K562 (cell line): ENCODE results near the gene ECHDC3. TPM values are rescaled to one million over a fixed set of nuclear protein-coding genes. Genes with fewer than 3 reads are reported as not detected.

Source experiments
- ATF1 ChIP-seq, 2 experiments: fragments of 450-650 bp in 1 of 2; IDR thresholded peaks; 2 replicates each; pipeline ENCODE4 v1.6.1; 2016; ENCODE audit warnings: missing compliant biosample characterization in 1 of 2, missing genetic modification characterization in 1 of 2
- EP400 ChIP-seq: fragments of 450-650 bp; IDR thresholded peaks from 2 replicates; pipeline ENCODE4 v1.6.1; 2017; ENCODE audit warnings: antibody characterized with exemption, mild to moderate bottlenecking, moderate library complexity
- ERF ChIP-seq: fragments of 450-650 bp; formaldehyde crosslinking; IDR thresholded peaks from 2 replicates; pipeline ENCODE4 v1.4.0; 2020; ENCODE audit warnings: mild to moderate bottlenecking, mixed read lengths
- KDM2B ChIP-seq: fragments of 250-450 bp; sonication (Bioruptor Pico); IDR thresholded peaks from 2 replicates; pipeline ENCODE4 v1.8.0; 2021; ENCODE audit warnings: mild to moderate bottlenecking, moderate library complexity
- KLF1 ChIP-seq: fragments of 450-650 bp; IDR thresholded peaks from 2 replicates; pipeline ENCODE4 v1.6.1; 2016; ENCODE audit warnings: missing genetic modification characterization, missing compliant biosample characterization
- LARP7 ChIP-seq: fragments of 450-650 bp; IDR thresholded peaks from 2 replicates; pipeline ENCODE4 v1.6.1; 2016
- LCOR ChIP-seq: sonication (generic); formaldehyde crosslinking; IDR thresholded peaks from 2 replicates; pipeline ENCODE4 v1.8.0; 2022; ENCODE audit warnings: mild to moderate bottlenecking, missing genetic modification reagents
- MAFK ChIP-seq: IDR thresholded peaks from 2 replicates; pipeline ENCODE4 v1.6.1; 2011; ENCODE audit warnings: low read length, improper control_type of control experiment
- NFYB ChIP-seq: IDR thresholded peaks from 2 replicates; pipeline ENCODE4 v1.6.1; 2011; ENCODE audit warnings: mild to moderate bottlenecking, moderate library complexity; ENCODE audit not compliant: insufficient read length; ENCODE audit errors: extremely low read depth
- RBM17 ChIP-seq: fragments of 200-400 bp; formaldehyde crosslinking; IDR thresholded peaks from 2 replicates; pipeline ENCODE4 v1.6.1; 2017; ENCODE audit warnings: low read depth, mild to moderate bottlenecking, low read length, borderline replicate concordance
- SAP30 ChIP-seq: fragments of 200-600 bp; sonication (generic); IDR thresholded peaks from 2 replicates; pipeline ENCODE4 v1.6.1; 2012; ENCODE audit warnings: borderline replicate concordance, low read depth, mild to moderate bottlenecking, moderate library complexity, low read length, control low read depth, inconsistent platforms; ENCODE audit not compliant: insufficient read depth, poor library complexity, severe bottlenecking
- SMARCE1 ChIP-seq: fragments of 450-650 bp; IDR thresholded peaks from 2 replicates; pipeline ENCODE4 v1.7.1; 2016; ENCODE audit warnings: mild to moderate bottlenecking
- U2AF2 ChIP-seq: fragments of 200-400 bp; formaldehyde crosslinking; optimal IDR thresholded peaks from 2 replicates; pipeline ENCODE3; 2017; ENCODE audit warnings: low read depth, mild to moderate bottlenecking, low read length
- ZNF232 ChIP-seq: sonication (generic); formaldehyde crosslinking; IDR thresholded peaks from 2 replicates; pipeline ENCODE4 v1.8.0; 2022; ENCODE audit warnings: mild to moderate bottlenecking, missing genetic modification reagents
- polyA plus RNA-seq, 8 experiments: library from polyadenylated mRNA; depleted of rRNA in 4 of 8; stranded (reverse) in 5 of 8; unstranded in 3 of 8; fragments of >200 nt; fragmentation: Nextera tagmentation in 2 of 8; fragmentation: Illumina TruSeq in 1 of 8; extraction: Ambion mirVana in 2 of 8; extraction: Trizol in 1 of 8; gene quantifications; 2 replicates each; pipeline versions ENCODE4 v1.2.1 to v1.2.3, GENCODE V29; 2011 to 2014; ENCODE audit warnings: inconsistent platforms in 1 of 8, missing spikeins in 1 of 8
- total RNA-seq, 7 experiments: library from RNA; depleted of rRNA in 6 of 7; stranded (reverse); fragments of >200 nt in 6 of 7; fragmentation: Illumina TruSeq in 2 of 7; extraction: Trizol in 2 of 7; gene quantifications; 2 replicates each; pipeline versions ENCODE4 v1.2.1 to v1.2.3, GENCODE V29; 2011 to 2021; ENCODE audit warnings: low replicate concordance in 1 of 7
- TF ChIP-seq, protein P1 (sequence below): fragments of 450-650 bp; IDR thresholded peaks from 2 replicates; pipeline ENCODE4 v1.6.1; 2016; ENCODE audit warnings: mild to moderate bottlenecking, moderate library complexity
- TF ChIP-seq, protein P2 (sequence below): fragments of 250-450 bp; sonication (Bioruptor Pico); IDR thresholded peaks from 2 replicates; pipeline ENCODE4 v1.4.0; 2020; ENCODE audit warnings: mild to moderate bottlenecking

The ECHDC3 gene
- total and polyA plus RNA-seq, 9 of the 15 experiments (the other 6 are each of a cell fraction or from before 2014, with no cell fraction given): 0.53 to 21.9 (median 15.7) TPM

DNA sequence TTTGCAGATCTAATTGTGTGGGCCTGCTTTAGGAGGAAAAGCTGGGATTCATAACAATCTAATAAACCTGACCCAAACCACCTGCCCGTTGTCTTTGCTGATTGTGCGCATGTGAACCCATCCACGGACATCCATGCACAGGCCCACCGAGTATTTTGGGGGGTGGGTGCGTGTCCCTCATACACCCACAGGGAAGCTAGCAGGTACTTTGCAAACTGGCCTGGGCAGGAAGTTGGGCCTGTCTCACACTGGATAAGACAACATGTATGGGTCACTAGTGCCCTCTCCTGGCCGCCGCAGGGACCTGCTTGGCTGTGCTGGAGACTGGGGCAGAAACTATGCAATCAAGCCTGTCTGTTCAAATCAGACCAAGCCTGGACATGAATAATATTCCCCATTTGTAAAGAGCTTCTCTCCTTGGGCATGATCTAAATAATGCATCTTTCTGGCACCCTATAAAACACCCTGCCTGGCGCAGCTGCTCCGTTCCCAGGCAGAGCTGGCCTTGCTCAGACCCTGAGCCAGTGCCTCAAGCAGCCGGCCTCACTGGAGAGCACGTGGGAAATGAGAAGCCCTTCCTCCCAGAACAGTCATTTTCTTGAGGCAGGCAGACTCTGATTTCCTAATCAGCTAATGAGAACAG lies 15.8 kb downstream of the ECHDC3 start (continued):
- TF ChIP-seq, protein P1, sequence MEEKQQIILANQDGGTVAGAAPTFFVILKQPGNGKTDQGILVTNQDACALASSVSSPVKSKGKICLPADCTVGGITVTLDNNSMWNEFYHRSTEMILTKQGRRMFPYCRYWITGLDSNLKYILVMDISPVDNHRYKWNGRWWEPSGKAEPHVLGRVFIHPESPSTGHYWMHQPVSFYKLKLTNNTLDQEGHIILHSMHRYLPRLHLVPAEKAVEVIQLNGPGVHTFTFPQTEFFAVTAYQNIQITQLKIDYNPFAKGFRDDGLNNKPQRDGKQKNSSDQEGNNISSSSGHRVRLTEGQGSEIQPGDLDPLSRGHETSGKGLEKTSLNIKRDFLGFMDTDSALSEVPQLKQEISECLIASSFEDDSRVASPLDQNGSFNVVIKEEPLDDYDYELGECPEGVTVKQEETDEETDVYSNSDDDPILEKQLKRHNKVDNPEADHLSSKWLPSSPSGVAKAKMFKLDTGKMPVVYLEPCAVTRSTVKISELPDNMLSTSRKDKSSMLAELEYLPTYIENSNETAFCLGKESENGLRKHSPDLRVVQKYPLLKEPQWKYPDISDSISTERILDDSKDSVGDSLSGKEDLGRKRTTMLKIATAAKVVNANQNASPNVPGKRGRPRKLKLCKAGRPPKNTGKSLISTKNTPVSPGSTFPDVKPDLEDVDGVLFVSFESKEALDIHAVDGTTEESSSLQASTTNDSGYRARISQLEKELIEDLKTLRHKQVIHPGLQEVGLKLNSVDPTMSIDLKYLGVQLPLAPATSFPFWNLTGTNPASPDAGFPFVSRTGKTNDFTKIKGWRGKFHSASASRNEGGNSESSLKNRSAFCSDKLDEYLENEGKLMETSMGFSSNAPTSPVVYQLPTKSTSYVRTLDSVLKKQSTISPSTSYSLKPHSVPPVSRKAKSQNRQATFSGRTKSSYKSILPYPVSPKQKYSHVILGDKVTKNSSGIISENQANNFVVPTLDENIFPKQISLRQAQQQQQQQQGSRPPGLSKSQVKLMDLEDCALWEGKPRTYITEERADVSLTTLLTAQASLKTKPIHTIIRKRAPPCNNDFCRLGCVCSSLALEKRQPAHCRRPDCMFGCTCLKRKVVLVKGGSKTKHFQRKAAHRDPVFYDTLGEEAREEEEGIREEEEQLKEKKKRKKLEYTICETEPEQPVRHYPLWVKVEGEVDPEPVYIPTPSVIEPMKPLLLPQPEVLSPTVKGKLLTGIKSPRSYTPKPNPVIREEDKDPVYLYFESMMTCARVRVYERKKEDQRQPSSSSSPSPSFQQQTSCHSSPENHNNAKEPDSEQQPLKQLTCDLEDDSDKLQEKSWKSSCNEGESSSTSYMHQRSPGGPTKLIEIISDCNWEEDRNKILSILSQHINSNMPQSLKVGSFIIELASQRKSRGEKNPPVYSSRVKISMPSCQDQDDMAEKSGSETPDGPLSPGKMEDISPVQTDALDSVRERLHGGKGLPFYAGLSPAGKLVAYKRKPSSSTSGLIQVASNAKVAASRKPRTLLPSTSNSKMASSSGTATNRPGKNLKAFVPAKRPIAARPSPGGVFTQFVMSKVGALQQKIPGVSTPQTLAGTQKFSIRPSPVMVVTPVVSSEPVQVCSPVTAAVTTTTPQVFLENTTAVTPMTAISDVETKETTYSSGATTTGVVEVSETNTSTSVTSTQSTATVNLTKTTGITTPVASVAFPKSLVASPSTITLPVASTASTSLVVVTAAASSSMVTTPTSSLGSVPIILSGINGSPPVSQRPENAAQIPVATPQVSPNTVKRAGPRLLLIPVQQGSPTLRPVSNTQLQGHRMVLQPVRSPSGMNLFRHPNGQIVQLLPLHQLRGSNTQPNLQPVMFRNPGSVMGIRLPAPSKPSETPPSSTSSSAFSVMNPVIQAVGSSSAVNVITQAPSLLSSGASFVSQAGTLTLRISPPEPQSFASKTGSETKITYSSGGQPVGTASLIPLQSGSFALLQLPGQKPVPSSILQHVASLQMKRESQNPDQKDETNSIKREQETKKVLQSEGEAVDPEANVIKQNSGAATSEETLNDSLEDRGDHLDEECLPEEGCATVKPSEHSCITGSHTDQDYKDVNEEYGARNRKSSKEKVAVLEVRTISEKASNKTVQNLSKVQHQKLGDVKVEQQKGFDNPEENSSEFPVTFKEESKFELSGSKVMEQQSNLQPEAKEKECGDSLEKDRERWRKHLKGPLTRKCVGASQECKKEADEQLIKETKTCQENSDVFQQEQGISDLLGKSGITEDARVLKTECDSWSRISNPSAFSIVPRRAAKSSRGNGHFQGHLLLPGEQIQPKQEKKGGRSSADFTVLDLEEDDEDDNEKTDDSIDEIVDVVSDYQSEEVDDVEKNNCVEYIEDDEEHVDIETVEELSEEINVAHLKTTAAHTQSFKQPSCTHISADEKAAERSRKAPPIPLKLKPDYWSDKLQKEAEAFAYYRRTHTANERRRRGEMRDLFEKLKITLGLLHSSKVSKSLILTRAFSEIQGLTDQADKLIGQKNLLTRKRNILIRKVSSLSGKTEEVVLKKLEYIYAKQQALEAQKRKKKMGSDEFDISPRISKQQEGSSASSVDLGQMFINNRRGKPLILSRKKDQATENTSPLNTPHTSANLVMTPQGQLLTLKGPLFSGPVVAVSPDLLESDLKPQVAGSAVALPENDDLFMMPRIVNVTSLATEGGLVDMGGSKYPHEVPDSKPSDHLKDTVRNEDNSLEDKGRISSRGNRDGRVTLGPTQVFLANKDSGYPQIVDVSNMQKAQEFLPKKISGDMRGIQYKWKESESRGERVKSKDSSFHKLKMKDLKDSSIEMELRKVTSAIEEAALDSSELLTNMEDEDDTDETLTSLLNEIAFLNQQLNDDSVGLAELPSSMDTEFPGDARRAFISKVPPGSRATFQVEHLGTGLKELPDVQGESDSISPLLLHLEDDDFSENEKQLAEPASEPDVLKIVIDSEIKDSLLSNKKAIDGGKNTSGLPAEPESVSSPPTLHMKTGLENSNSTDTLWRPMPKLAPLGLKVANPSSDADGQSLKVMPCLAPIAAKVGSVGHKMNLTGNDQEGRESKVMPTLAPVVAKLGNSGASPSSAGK: no peak
- TF ChIP-seq LCOR (CRISPR knock-in tag): 0 out of 2 replicates have a peak, but pooled peaks have one; percentile 7
- no peak for TF ChIP-seq LARP7
- peak; percentile 10; the same call in 1 of the 2 replicates for TF ChIP-seq SMARCE1
- no peak for TF ChIP-seq ATF1 (CRISPR knock-in tag; IDR thresholded peaks at IDR 0.05)
- 0 out of 2 replicates have a peak, but pooled peaks have one; percentile 36 for TF ChIP-seq ATF1 (tag; IDR thresholded peaks at IDR 0.05)
- TF ChIP-seq, protein P2, sequence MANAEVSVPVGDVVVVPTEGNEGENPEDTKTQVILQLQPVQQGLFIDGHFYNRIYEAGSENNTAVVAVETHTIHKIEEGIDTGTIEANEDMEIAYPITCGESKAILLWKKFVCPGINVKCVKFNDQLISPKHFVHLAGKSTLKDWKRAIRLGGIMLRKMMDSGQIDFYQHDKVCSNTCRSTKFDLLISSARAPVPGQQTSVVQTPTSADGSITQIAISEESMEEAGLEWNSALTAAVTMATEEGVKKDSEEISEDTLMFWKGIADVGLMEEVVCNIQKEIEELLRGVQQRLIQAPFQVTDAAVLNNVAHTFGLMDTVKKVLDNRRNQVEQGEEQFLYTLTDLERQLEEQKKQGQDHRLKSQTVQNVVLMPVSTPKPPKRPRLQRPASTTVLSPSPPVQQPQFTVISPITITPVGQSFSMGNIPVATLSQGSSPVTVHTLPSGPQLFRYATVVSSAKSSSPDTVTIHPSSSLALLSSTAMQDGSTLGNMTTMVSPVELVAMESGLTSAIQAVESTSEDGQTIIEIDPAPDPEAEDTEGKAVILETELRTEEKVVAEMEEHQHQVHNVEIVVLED (CRISPR knock-in tag): no peak
- TF ChIP-seq ERF (CRISPR knock-in tag): no peak
- no peak for TF ChIP-seq EP400
- no peak for TF ChIP-seq SAP30
- no peak for TF ChIP-seq MAFK
- no peak for TF ChIP-seq ZNF232 (CRISPR knock-in tag)
- TF ChIP-seq U2AF2: no peak
- TF ChIP-seq KLF1 (tag): no peak
- TF ChIP-seq RBM17: no peak
- TF ChIP-seq KDM2B (CRISPR knock-in tag): no peak
- no peak for TF ChIP-seq NFYB
